ENCODE data around the gene RFC4.
A peak's percentile ranks its signal among the peaks of the same experiment; 100 is the strongest.

The RFC4 gene

DNA sequence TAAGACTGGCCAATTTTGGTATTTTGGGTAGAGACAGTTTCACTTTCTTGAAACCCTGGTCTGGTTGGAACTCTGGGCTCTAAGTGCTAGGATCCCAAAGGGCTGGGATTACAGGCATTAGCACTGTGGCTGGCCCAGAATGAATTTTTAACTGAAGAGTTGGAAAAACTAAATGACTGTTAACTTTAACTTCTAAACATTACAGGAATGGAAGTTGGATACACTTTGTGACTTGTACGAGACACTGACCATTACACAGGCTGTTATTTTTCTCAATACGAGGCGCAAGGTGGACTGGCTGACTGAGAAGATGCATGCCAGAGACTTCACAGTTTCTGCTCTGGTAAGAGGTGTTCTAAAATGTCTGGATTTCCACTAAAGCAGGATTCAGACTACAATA lies 19.4 kb downstream of the RFC4 start:
- no peak for DNase-seq

DNA sequence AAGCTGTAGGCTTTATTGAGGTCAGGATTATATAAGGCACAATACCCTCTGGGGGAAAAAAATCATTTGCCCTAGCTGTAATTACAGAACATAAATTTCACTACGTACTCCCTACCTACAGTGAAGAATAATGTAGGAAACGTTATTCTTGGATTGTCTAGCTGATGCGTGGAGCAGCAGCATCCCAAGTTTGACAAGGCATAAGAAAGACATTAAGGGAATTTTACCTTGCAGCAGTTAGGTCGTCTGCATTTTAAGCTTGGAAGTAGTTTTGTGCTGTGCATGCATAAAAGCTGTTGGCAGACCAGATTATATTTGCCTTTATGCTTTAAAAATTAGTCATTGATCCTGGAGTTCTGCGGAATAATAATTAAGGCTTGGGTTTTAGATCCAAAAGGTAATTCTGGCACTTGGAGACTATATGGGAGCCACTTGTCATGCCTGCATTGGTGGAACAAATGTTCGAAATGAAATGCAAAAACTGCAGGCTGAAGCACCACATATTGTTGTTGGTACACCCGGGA lies 20.7 kb downstream of the RFC4 start:
- no peak for DNase-seq

DNA sequence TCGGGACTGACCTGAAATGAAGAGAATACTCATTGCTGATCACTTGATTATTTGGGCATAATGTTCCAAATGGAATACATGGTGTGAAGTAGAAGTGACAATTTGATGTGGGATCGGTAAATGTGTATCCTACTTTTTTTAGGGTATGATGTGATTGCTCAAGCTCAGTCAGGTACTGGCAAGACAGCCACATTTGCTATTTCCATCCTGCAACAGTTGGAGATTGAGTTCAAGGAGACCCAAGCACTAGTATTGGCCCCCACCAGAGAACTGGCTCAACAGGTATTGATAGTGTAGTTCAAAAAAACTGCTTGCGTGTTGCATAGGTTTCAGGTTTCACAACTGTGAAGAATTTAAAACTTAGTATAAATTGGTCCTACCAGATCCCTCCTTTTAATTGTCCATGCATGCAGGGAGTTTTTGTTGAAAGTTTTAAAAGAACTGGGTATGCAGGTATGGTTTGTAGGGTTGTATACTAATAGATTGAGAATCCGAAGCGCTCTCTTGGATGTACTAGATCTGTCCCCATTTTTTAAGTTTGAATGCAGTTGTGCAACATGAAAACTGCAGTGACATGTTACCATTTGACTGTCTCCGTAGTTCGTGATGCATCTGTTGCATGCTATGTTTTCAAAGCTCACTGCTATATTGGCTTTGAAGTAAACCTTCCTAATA lies 21.3 kb downstream of the RFC4 start:
- peak in 1 of 5 donors; percentile 9 for DNase-seq

DNA sequence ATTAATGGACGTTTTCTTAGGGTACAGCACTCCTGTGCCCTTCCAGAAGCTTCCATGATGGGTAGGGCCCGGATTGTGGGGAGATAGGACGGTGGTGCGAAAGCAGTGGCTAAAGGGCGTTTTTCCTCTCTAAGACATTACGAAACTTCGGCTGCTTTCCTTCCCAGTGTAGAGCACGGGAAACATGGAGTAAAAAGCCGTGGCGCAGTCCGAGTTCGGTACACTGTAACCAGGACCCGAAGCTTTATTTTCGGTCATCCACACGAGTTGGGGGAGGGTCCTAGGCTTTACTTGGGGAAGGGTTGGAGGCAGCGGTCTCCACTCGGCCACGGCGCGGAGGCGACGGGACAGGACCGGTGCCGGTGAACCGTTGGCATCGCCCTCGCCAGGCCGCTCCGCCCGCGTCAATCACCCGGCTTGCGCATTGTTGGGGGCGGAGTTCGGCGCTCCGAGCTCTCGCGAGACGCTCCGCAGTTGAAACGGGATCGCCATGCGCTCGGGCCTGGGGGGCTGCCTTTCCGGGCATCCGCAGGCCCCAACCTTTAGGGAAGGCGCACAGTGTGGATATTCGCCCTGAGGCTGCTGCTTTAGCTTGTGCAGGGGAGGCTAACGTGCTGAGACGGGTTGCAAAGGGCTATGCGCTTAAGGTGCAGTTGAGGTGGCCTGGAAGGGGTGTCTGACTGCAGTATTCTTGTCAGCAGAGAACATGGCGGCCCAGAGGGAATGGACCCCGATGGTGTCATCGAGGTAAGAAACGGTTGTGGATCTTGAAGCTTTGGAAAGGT lies 22.4 kb downstream of the RFC4 start:
- DNase-seq: peak; percentile 63 to 85 (median 77)

DNA sequence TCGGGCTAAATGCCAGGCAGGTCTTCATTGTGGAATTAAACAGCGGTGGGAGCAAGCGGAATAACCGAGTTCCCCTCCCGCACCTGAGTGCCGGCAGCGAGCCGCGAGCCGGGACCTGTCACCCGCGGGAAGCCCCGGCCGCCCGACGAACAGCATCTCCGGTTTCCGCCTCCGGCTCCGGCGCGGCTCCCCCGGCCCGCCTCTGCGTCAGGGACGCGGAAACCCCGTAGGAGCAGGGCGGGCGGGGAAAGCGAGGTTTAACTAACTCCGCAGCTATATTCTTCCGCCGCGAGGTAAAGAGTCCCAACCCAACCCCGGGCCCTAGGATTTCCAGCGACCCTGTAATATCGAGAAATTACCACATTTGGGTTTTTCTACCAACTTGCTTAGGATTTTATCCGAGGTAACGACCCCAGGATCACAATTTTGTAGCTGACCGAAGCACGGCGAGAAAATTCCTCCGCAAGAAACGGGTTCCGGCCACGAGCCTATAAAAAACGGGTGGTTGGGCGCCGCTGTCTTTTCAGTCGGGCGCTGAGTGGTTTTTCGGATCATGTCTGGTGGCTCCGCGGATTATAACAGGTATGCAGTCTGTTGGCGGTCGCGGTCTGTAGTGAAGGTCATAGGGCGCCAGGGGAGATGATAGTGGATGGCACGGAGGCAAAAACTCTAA lies 23.1 kb downstream of the RFC4 start, which contains the start of gene EIF4A2:
EIF4A2 (plus strand) TSS at position 520 of the 673 bp plus-strand sequence; CDS start at position 554, 34 bp downstream.
- DNase-seq: peak; percentile 81 to 93 (median 89)

DNA sequence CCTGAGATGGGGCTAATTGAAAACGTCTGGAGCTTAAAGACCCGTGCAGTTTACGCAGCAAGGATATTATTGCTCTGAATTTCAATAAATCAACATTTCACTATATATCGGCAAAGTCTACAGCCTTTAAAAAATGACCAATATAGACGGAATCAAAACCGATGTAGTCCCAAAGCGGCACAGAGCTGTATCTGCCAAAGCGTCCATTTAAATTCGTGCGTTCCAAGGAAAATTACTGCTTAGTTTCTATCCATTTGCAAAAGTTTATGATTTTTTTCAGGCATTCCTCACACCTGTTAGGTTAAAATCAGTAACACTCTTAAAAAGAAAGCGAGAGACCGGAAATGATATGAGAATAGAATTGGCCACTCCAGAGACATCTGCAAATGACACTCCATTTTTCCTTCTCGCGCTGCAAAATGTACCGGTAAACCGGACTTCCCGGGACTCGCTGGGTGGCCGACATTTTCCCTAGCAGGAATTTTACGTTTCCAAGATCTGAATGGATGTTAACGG lies 23.7 kb downstream of the RFC4 start:
- DNase-seq: no peak

DNA sequence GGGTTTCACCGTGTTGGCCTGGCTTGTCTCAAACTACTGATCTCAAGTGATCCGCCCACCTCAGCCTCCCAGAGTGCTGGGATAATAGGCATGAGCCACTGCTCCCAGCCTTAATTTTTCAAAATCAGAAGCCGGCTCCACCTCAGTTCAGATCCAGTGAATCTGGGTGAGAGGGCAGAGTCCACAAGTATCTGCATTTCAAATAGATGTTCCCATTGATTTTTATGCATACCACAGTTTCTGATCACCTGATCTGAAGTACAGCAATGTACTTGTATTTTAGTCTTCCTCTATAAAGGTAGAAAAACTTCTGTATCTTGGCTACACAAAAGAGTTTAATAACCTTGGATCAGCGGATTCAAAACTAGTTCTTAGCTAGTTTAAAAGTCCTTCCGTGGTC lies 27.1 kb downstream of the RFC4 start:
- DNase-seq: no peak

DNA sequence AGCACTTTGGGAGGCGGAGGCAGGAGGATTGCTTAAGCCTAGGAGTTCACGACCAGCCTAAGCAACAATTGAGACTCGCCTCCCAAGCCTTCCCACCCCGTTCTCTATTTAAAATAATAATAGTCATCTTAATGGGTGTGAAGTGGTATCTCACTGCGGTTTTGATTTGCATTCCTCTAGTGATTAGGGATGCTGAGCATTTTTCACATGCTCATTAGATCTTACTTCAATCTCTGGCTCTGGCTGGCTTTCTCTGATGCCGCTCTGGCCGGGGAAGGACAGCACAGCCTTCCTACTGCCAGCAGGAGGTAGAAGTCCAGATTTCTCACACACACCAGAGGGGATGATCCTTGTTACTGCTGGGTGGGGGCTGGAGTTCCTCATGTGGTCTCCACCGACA lies 30.3 kb downstream of the RFC4 start:
- DNase-seq: no peak

DNA sequence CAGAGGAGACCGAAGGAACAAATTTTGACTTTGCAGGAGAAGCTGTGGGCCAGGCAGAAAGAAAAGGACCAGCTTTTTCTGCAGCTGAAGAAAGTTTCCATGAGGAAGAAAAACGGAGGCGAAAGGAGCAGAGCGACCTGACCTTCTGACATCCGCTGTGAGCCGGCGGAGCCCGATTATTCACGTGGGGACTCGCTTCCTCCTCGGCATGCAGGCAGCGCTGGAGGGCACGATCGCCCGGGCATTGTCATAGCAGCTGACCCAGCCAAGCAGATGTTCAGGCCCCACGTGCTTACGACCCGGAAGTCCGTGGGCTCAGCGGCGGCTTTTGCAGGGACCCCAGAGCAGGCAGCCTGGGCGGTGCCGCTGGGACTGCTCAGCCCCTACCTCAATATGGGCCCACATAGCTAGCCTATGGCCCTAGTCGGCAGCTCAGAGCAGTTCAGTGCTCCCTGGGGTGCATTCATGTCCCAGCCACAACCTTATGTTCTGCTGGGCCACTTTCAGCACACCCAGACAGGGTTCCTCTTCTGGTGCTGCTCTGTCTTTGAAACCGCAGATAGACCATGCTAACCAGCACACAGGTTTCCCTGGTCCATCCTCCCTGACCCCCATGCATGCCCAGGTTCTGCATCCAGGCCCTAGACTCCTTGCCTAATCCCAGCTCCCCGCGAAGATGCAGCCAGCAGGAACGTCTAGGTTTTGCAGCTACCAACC lies 33.4 kb downstream of the RFC4 start:
- DNase-seq: peak; percentile 20 to 75 (median 39)

DNA sequence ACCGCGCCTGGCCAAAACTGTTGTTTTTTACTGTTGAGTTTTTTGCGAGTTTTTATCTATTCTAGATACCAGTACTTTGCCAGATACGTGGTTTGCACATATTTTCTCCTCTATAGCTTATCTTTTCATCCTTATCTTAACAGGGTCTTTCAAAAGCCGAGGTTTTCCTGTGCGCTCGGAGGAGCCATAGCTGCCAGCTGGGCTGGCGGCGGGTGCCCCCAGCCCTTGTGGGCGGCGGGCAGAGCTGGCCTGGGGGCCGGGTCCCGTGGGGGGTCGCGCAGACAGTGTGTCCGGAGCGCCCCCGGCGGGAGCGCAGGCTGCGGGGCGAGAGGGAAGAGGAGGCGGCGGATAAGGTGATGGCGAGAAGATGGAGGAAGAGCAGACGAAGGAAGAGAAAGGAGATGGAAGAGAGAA lies 34.0 kb downstream of the RFC4 start:
- DNase-seq: peak in 1 of 5 donors; percentile 11

DNA sequence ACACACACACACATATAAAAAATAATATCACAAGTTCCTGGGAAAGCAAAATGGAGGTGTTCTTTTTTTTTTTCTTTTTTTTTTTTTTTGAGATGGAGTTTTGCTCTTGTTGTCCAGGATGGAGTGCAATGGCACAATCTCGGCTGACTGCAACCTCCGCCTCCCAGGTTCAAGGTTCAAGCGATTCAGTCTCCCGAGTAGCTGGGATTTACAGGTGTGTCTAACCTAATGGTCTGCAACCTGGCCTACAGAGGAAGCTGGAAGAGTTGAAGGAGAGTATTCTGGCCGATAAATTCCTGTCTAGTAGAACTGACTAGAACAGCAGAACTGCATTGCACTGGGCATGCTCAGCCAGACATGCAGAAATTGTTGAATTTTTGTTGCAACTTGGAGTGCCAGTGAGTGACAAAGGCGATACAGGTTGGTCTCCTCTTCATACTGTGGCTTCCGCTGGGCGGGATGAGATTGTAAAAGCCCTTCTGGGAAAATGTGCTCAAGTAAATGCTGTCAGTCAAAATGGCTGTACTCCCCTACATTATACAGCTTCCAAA lies 45.3 kb downstream of the RFC4 start:
- DNase-seq: no peak

DNA sequence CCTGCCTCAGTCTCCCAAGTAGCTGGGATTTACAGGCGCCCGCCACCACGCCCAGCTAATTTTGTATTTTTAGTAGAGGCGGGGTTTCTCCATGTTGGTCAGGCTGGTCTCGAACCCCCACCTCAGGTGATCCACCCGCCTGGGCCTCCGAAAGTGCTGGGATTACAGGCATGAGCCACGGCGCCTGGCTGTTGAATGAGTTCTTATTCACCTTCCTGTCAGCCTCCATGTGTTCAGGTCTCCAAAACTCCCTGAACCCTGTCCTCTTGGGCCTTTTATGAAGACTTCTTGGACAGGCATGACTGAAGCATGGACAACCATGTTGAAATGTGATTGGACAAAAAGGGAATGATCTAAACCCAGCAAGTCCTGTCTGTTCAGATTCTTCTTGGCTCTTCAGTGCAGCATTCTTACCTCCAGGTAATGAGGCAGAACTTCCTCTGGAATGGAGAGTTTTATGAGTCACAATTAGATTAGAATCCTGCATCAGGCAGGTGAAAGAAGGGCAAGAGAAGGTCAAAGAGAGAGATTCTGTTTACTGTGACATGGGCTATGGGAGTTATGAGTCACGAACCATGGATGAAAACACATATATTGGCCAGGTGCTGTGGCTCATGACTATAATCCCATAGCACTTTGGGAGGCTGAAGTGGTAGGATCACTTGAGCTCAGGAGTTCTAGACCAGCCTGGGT lies 46.0 kb downstream of the RFC4 start:
- no peak for DNase-seq

DNA sequence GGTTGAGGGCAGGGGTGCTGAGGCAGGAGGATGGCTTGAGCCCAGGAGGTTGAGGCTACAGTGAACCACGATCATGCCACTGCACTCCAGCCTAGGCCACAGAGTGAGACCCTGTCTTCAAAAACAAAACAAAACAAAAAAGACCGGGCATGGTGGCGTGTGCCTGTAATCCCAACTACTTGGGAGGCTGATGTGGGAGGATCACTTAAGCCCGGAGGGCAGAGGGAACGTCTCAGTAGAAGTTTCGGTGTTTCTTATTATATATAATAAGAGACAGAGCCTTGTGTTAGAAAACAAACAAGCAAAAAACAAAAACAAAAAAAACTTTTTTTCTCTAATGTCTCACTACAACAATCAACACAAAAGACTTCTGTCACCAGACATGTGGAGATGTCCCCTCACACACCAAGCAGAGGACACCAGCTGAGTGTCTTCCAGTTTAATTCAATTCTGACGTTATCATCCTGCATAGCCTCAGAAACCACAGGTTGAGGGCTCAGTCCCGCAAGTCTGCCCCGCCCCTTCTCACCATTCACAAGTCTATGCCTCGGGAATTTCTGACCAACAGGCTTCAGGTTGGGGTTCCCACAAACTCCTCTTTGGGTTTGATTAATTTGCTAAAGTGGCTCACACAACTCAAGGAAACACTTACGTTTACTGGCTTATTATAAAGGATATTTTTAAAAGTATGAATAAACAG lies 46.9 kb downstream of the RFC4 start:
- DNase-seq: no peak

DNA sequence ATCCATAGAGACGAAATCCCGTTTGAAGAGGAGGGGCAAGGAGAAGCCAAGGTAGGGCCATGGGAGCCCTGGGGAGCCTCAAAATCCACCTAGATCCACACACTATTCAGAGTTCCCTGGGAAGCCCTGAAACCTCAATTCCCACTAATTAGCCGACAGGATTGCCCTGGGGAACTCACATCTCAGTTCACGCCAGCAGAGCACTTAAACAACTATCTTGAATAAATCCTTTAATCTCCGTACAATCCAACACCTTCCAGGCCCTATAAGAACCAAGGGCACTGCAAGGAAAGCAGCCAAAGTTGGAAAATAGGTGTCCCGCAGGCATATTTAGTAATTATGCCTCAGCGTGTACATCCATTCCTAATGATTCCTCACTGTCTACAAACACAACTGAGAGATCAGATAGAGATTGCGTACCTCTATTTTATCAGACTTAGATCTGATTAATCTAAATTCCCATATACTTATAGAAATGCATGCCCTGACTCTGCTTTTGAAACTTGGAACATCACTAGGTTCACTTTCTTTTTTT lies 48.5 kb downstream of the RFC4 start:
- no peak for DNase-seq

DNA sequence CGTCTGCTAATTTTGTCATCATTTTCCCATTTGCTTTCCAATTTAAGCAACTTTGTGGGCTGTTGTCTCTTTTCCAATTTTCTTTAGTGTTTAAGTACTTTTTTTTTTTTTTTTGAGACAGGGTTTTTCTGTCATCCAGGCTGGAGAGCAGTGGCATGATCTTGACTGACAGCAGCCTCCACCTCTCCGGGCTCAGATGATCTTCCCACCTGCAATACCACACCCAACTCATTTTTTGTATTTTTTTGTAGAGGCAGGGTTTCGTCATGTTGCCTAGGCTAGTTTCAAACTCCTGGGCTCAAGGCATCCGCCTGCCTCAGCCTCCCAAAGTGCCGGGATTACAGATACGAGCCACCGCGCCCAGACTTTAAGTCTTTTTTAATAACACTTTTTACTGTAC lies 49.1 kb downstream of the RFC4 start:
- no peak for DNase-seq

DNA sequence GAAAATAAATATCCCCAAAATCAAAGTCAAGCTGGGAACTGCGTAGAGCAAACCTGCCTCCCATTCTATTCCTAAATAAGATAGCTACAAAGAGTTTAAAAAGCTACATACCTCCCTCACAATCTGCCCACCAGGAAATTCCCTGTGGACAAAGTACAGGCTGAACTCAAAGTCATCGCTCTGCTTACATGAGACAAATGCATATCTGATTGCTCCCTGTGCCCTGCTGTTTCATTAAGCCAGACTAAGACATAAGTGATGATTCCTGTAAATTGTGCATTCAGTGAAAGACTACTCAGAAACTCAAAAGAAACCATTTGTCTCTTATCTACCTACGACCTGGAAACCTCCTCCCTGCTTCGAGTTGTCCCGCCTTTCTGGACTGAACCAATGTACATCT lies 51.4 kb downstream of the RFC4 start:
- DNase-seq: no peak

DNA sequence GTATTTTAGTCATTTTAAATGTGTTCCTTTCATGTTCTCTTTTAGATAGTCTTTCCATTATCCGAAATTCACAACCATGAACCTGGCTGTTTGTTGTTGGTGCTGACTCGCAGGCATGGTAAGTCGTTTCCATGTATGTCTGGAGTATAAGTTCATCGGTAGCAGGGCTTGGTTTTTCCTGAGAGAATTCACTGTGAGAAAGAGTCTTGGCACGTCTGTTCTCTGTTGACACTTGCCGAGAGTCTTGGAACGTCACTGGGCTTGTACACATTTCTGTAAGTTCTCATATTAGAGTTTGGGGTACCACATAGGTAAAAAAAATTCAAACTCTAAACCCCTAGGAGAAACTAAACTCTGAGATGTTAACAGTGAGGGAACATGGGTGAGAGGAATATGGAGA lies 52.3 kb downstream of the RFC4 start:
- no peak for DNase-seq

DNA sequence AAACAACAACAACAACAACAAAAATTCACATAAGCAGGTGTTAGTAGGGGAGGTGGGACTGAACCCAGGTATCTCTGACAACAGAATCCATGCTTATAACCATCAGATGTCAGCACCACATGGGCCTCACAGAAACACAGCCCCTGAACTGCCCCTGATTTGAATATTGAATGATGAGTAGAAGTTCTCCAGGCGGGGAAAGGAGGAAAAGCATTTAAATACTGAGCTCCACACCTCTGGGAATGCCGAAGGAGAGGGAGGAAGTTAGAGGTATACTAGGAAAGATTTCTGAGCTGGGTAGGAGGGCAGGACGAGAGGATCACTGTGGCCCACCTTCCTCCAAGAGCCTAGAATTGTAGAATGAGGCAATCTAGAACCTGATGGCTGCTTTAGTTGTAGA lies 54.8 kb downstream of the RFC4 start:
- no peak for DNase-seq

DNA sequence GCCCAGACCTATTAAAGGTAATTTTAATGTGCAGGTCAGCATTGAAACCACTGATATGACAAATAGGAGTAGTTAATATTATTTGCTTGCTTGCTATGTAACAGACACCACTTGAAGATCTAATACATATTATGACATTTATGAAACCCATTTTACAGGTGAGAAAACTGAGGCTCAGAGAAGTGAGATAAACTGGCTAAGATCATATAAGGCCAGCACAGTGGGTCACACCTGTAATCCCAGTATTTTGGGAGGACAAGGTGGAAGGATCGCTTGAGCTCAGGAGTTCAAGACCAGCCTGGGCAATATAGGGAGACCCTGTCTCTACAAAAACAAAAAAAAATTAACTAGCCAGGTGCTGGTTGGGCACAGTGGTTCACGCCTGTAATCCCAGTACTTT lies 56.0 kb downstream of the RFC4 start:
- no peak for DNase-seq

DNA sequence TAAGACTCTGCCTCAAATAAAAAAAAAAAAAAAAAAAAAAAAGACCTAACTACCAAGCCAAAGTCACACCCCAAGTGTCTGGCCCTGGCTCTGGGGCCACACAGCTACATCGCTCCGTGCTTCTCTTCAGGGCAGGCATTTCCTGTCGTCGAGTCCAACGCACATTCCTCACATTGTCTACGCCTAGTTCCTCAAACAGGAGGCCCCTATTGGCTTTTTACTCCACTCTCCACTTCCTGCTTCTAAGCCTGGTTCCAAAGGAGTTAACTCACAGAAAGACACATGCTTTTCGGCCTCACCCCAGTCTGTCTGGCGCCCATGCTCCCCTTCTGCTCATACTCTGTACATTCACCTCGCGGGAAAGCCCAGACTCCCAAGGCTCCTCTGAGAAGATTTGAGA lies 60.3 kb downstream of the RFC4 start:
- DNase-seq: no peak

DNA sequence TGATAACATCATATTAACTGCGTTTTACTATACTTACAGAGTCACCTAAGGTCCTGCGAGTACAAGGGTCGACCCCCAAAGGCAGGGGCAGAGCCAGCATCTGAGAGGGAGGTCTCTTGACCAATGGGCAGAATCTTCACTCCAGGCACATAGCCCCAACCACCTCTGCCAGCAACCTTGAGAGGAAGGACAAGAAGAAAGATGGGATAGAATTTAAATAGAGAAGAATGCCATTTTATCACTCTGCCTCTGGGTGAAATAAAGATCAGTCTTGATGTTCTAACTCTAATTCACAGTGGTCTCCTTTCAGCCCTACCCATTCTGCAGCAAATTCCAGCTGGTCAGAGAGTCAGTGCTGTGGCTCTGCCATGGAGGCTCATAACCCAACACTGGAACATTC lies 62.6 kb downstream of the RFC4 start:
- DNase-seq: no peak

All from T-helper 1 cell (primary cell).